GM12864 (cell line): ENCODE data around the gene MAGI1.

ENCODE experiments used
- DNase-seq: peaks from one replicate; pipeline ENCODE4 v3.0.0-alpha.2; 2011; ENCODE audit warnings: low read depth
- H3K4me3 ChIP-seq: 2 replicates; pipeline ENCODE4 v1.5.1; 2011; ENCODE audit warnings: mild to moderate bottlenecking, low read depth, low read length, control low read depth
- TF ChIP-seq, protein P1 (sequence below): IDR thresholded peaks from 2 replicates; pipeline ENCODE4 v1.5.1; 2011; ENCODE audit warnings: low read depth, mild to moderate bottlenecking, moderate library complexity, low read length, control low read depth, inconsistent platforms; ENCODE audit errors: missing control alignments

MAGI1 gene

DNA sequence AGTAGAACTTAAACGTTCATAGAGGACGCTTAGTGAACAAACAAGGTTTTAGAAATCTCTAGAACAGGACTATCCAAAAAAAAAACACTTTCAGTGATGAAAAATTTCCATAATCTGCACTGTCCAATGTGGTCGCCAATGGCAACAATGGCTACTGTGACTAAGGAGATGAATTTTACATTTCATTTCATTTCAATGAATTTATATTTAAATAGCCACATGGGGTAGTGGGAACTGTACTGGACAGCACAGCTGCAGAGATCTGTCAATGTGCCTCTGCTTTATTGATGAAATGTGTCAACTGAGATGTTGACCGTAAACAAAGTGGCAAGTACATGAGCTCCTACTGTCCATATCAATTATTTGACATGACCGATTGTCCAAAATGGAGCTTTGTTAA is 222.5 kb downstream of the MAGI1 start:
- TF ChIP-seq, protein P1, sequence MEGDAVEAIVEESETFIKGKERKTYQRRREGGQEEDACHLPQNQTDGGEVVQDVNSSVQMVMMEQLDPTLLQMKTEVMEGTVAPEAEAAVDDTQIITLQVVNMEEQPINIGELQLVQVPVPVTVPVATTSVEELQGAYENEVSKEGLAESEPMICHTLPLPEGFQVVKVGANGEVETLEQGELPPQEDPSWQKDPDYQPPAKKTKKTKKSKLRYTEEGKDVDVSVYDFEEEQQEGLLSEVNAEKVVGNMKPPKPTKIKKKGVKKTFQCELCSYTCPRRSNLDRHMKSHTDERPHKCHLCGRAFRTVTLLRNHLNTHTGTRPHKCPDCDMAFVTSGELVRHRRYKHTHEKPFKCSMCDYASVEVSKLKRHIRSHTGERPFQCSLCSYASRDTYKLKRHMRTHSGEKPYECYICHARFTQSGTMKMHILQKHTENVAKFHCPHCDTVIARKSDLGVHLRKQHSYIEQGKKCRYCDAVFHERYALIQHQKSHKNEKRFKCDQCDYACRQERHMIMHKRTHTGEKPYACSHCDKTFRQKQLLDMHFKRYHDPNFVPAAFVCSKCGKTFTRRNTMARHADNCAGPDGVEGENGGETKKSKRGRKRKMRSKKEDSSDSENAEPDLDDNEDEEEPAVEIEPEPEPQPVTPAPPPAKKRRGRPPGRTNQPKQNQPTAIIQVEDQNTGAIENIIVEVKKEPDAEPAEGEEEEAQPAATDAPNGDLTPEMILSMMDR, result no peak
- no peak for DNase-seq
- H3K4me3 ChIP-seq, result no peak overlapping the region

DNA sequence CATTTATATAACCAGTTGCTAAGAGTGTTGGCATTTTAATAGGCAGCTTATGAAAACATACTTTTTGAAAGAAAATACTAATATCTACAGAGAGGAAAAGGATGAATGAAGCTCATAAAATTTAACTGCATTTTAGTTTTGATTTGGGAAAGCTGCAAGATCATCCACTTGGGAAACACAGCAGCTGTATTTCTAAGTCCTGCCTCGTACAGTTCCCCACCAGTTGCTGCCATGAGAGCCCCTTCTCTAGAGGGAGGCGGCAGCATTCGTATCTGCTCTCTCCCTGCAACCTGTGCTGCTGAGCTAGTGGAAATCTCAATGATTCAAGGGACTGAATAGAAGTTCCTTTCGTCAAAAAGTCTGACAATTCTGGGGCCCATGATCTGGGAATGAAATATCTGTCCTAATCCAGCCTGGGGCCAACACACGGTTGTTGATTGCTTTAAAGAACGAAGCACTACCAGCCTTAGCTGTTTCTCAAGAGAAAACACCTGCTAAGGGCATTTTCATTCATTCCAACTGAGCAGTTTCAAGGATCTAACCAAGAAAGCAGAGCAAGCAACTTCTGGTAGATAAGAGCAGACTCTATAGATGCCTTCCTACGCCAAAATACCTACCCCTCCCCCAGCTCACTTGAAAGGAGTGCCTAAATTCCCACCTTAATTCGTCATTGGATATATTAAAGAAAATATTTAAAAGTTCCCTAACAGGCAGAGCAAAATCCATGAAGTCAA is 223.7 kb downstream of the MAGI1 start:
- TF ChIP-seq, protein P1, result no peak
- no peak overlapping the region for H3K4me3 ChIP-seq
- DNase-seq, result no peak

DNA sequence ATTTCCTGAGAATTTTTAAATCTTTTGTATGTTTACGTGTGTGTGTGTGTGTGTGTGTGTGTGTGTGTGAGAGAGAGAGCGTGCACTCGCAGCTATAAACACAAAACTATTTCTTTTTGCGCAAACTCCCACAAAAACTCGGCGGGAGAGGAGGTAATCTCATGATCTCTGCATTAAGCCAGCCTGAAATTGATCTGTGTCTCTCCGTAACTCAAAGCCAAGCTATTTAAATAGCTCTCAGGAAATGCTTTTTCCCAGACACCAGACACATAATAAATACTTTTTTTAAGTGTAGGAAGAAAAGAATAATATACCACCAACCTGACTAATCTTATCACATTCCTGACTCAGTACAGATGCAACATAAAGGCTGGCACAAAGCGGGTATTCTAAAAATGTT is 226.8 kb downstream of the MAGI1 start:
- DNase-seq, result no peak

DNA sequence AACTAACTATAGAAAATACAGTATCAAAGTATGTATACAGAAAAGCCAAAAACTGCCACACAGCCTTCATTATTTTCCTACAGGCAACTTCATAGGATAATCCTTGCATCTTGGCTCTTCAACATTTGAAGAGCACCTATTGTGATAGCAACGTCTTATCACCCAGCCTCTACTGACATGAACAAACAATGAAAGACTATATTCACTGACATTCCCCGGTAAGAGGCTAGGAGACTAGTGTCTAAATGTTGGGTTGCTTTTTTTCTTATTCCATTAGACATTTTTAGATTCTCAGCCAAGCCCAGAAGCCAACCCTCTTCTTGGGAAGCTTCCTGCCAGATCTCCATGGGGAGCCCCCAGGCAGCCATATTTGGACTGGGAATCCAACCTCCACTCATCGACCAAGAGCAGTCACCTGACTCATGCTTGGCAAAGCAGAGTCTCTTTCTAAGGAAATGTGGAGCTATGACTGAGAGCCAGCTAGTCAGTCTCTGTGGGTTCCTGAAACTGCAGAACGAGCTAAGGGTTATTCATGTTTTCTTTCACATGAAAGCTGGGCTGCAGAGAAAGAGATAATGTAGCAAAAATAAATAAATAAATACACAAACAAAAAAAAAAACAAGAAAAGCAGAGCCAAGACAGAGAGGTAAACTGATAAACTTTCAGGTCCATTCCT is 227.5 kb downstream of the MAGI1 start:
- TF ChIP-seq, protein P1, result no peak
- no peak for DNase-seq
- no peak overlapping the region for H3K4me3 ChIP-seq

More for the DNA sequence above, 226.8 kb downstream of the MAGI1 start:
- TF ChIP-seq, protein P1, result no peak
- H3K4me3 ChIP-seq, result no peak overlapping the region

DNA sequence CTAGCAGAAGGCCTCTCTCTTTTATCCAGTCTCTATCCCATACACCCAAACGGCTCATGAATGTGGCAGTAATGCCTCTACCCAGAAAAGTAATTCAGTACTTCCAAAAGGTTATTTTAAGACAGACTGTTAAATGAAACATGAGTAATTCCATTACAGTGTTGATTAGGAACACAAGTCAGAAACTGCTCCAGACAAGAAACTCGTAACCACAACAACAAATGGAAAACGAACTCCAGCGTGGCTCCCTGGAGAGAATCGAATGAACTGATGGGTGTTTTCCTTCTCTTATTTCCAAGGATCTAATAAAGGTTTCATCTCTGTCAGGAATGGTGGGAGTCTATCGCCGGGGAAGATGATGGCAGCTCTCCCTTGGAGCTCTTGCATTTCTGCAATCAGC is 228.4 kb downstream of the MAGI1 start:
- TF ChIP-seq, protein P1, result no peak
- no peak for DNase-seq
- H3K4me3 ChIP-seq, result no peak overlapping the region

DNA sequence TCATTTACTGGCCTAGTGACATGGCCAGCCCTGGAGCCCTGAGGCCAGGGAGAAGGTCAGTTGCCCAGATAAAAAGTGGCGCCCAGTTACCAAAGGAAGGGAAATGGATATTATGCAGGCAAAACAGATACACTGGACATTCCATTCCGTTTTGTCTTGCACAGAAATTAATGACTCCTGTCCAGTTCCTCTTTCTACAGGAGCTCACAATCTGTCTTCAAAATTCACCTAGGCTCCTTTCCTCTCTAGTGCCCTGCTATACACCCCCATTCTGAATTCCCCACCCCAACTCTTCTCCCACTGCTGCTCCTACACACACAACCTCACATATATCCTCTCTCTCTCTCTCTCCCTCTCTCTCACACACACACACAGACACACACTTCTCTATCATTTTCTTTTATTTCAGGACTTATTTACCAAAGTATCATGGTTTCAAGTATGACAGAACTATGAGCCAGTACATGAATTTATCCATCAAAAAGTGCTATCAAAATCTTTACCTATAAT is 229.0 kb downstream of the MAGI1 start:
- TF ChIP-seq, protein P1, result no peak
- no peak overlapping the region for H3K4me3 ChIP-seq
- no peak for DNase-seq

DNA sequence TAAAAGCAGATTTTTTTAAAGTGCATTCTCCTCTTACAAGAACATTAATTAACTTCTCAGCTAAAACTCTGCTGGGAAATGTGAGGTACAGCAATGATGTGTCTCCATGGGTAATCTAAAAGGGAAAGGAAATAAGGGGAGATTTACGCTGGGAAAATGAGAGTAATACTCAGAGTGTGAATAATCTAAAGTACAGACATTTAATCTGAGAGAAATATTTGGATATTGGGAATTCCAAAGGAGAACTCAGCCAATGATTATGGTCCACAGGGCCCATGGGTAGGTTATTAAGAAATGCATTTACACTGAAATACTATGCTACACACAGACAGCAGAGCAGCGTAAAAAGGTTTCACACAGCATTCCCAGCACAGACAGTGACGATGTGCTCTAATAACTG is 229.9 kb downstream of the MAGI1 start:
- DNase-seq, result no peak
- no peak overlapping the region for H3K4me3 ChIP-seq
- TF ChIP-seq, protein P1, result no peak
